Trophoblast cell (in vitro differentiated cells and primary cell): ENCODE data around the gene MXRA7.

Experiments
- DNase-seq, 2 donors: peaks; one replicate each; pipeline ENCODE4 v3.0.0-alpha.2; 2016
- H2AFZ ChIP-seq: 2 replicates; pipeline ENCODE4 v1.6.1; 2013; ENCODE audit warnings: low read length, moderate library complexity, mild to moderate bottlenecking; ENCODE audit not compliant: insufficient read depth, poor library complexity
- H2AK5ac ChIP-seq: 2 replicates; pipeline ENCODE4 v1.6.1; 2013; ENCODE audit warnings: mild to moderate bottlenecking, low read length
- H2BK120ac ChIP-seq: 2 replicates; pipeline ENCODE4 v1.6.1; 2013; ENCODE audit warnings: low read length, mild to moderate bottlenecking, moderate library complexity; ENCODE audit not compliant: insufficient read depth, poor library complexity
- H2BK12ac ChIP-seq: 2 replicates; pipeline ENCODE4 v1.6.1; 2013; ENCODE audit warnings: mild to moderate bottlenecking, low read length, moderate library complexity
- H2BK5ac ChIP-seq: 2 replicates; pipeline ENCODE4 v1.6.1; 2013; ENCODE audit warnings: low read length, low read depth, moderate library complexity, mild to moderate bottlenecking; ENCODE audit not compliant: poor library complexity
- H3K14ac ChIP-seq: 2 replicates; pipeline ENCODE4 v1.6.1; 2013; ENCODE audit warnings: mild to moderate bottlenecking, low read length
- H3K18ac ChIP-seq: 2 replicates; pipeline ENCODE4 v1.6.1; 2013; ENCODE audit warnings: mild to moderate bottlenecking, low read length
- H3K23ac ChIP-seq: 2 replicates; pipeline ENCODE4 v1.6.1; 2013; ENCODE audit warnings: low read length
- H3K27ac ChIP-seq: 2 replicates; pipeline ENCODE4 v1.5.1; 2013; ENCODE audit warnings: low read depth, mild to moderate bottlenecking, inconsistent platforms, low read length, moderate library complexity
- H3K27me3 ChIP-seq: 2 replicates; pipeline ENCODE4 v1.6.1; 2013; ENCODE audit warnings: inconsistent platforms, mild to moderate bottlenecking, low read length, moderate library complexity; ENCODE audit not compliant: insufficient read depth
- H3K36me3 ChIP-seq, 2 experiments: 1 replicate in 1 of 2; 2 replicates in 1 of 2; pipeline ENCODE4 v1.6.1; 2013; ENCODE audit warnings: low read length in 2 of 2, mild to moderate bottlenecking in 2 of 2, moderate library complexity in 1 of 2; ENCODE audit not compliant: insufficient read depth in 2 of 2, control insufficient read depth in 1 of 2
- H3K4ac ChIP-seq: 2 replicates; pipeline ENCODE4 v1.6.1; 2013; ENCODE audit warnings: low read depth, mild to moderate bottlenecking, low read length, moderate library complexity
- H3K4me1 ChIP-seq, 2 experiments: 1 replicate in 1 of 2; 2 replicates in 1 of 2; pipeline ENCODE4 v1.6.1; 2013; ENCODE audit warnings: low read length in 2 of 2, mild to moderate bottlenecking in 2 of 2, moderate library complexity in 1 of 2; ENCODE audit not compliant: insufficient read depth in 2 of 2, control insufficient read depth in 1 of 2
- H3K4me2 ChIP-seq: 2 replicates; pipeline ENCODE4 v1.6.1; 2013; ENCODE audit warnings: inconsistent platforms, mild to moderate bottlenecking, low read length, moderate library complexity
- H3K4me3 ChIP-seq: 2 replicates; pipeline ENCODE4 v1.5.1; 2013; ENCODE audit warnings: mild to moderate bottlenecking, low read depth, low read length, inconsistent platforms
- H3K79me1 ChIP-seq: one replicate; pipeline ENCODE4 v1.6.1; 2013; ENCODE audit warnings: low read length
- H3K79me2 ChIP-seq: 2 replicates; pipeline ENCODE4 v1.6.1; 2013; ENCODE audit warnings: low read length, mild to moderate bottlenecking; ENCODE audit not compliant: control insufficient read depth, insufficient read depth, poor library complexity
- H3K9ac ChIP-seq: 2 replicates; pipeline ENCODE4 v1.6.1; 2013; ENCODE audit warnings: mild to moderate bottlenecking, low read length
- H3K9me3 ChIP-seq: 2 replicates; pipeline ENCODE4 v1.6.1; 2013; ENCODE audit warnings: low read depth, mild to moderate bottlenecking, control low read depth, inconsistent platforms, low read length; ENCODE audit not compliant: insufficient read depth
- H4K12ac ChIP-seq: 2 replicates; pipeline ENCODE4 v1.6.1; 2013; ENCODE audit warnings: low read depth, mild to moderate bottlenecking, low read length, moderate library complexity
- H4K8ac ChIP-seq: 2 replicates; pipeline ENCODE4 v1.6.1; 2013; ENCODE audit warnings: low read depth, mild to moderate bottlenecking, low read length, moderate library complexity
- H4K91ac ChIP-seq: one replicate; pipeline ENCODE4 v1.6.1; 2013; ENCODE audit warnings: low read depth, mild to moderate bottlenecking, low read length, moderate library complexity
- WGBS: extraction: QIAGEN DNeasy Blood & Tissue Kit; methylation state at CpG from one replicate; pipeline ENCODE4 v1.1.7; 2013; ENCODE audit warnings: missing lambda C conversion rate; ENCODE audit not compliant: insufficient read length, insufficient coverage; ENCODE audit errors: extremely low coverage; 5-methylcytosine and 5-hydroxymethylcytosine counted together

MXRA7 gene

GRCh38 chr17:76702941-76703637 lies 7.7 kb downstream of the MXRA7 start:
- H3K18ac ChIP-seq, result no peak overlapping the region
- no peak overlapping the region for H3K27ac ChIP-seq
- H2AFZ ChIP-seq, result no peak overlapping the region
- H4K8ac ChIP-seq, result no peak overlapping the region
- H2AK5ac ChIP-seq, result no peak overlapping the region
- H3K14ac ChIP-seq, result no peak overlapping the region
- H2BK120ac ChIP-seq, result no peak overlapping the region
- peaks cover 14 to 16% of the 10 kb centered on the region in 2 experiments for H3K4me1 ChIP-seq
- H3K4ac ChIP-seq, result no peak overlapping the region
- no peaks in the 10 kb centered on the region for H3K27me3 ChIP-seq
- H3K4me2 ChIP-seq, result no peak overlapping the region
- no CpG with 5 or more reads among the region's 10 CpGs for WGBS
- no peak overlapping the region for H3K4me3 ChIP-seq
- no peak overlapping the region for H3K9ac ChIP-seq
- no peaks in the 10 kb centered on the region for H3K36me3 ChIP-seq
- H2BK12ac ChIP-seq, result no peak overlapping the region
- H3K79me1 ChIP-seq, result no peaks in the 10 kb centered on the region
- H4K12ac ChIP-seq, result no peak overlapping the region
- no peak overlapping the region for H4K91ac ChIP-seq
- H2BK5ac ChIP-seq, result no peak overlapping the region
- H3K9me3 ChIP-seq, result no peaks in the 10 kb centered on the region
- DNase-seq, result no peak
- no peak overlapping the region for H3K23ac ChIP-seq
- H3K79me2 ChIP-seq, result no peaks in the 10 kb centered on the region

GRCh38 chr17:76702076-76702475 lies 8.7 kb downstream of the MXRA7 start:
- Histone ChIP-seq H3K4me1 (peaks cover 12 to 14% of the 10 kb centered on the region in 2 experiments), H2BK120ac (no peak overlapping the region), H4K8ac (no peak overlapping the region), H3K27ac (no peak overlapping the region), H3K27me3 (no peaks in the 10 kb centered on the region), H3K79me1 (no peaks in the 10 kb centered on the region), H3K9ac (no peak overlapping the region), H3K79me2 (no peaks in the 10 kb centered on the region), H3K4ac (no peak overlapping the region), H3K36me3 (no peaks in the 10 kb centered on the region), H3K4me2 (no peak overlapping the region), H2BK5ac (no peak overlapping the region), H4K91ac (no peak overlapping the region), H2AK5ac (no peak overlapping the region), H4K12ac (no peak overlapping the region), H3K9me3 (no peaks in the 10 kb centered on the region), H3K4me3 (no peak overlapping the region), H3K18ac (no peak overlapping the region), H2AFZ (no peak overlapping the region), H3K14ac (no peak overlapping the region), H3K23ac (no peak overlapping the region), H2BK12ac (no peak overlapping the region)
- no CpG with 5 or more reads among the region's 2 CpGs for whole genome bisulfite sequencing
- no peak for DNase-seq

GRCh38 chr17:76701471-76701967 lies 9.2 kb downstream of the MXRA7 start:
- Histone ChIP-seq H3K14ac (no peak overlapping the region), H3K27ac (no peak overlapping the region), H3K18ac (no peak overlapping the region), H3K4me1 (peaks cover 12 to 14% of the 10 kb centered on the region in 2 experiments), H2BK5ac (no peak overlapping the region), H3K79me2 (no peaks in the 10 kb centered on the region), H2BK12ac (no peak overlapping the region), H3K9me3 (no peaks in the 10 kb centered on the region), H3K79me1 (no peaks in the 10 kb centered on the region), H3K4me2 (peak overlapping the region; percentile 42), H3K9ac (no peak overlapping the region), H2AK5ac (no peak overlapping the region), H4K12ac (no peak overlapping the region), H3K23ac (no peak overlapping the region), H3K4me3 (no peak overlapping the region), H4K91ac (no peak overlapping the region), H2AFZ (no peak overlapping the region), H3K27me3 (no peaks in the 10 kb centered on the region), H3K36me3 (peaks cover 0 to 2% of the 10 kb centered on the region in 2 experiments), H4K8ac (no peak overlapping the region), H2BK120ac (no peak overlapping the region), H3K4ac (no peak overlapping the region)
- no CpG with 5 or more reads among the region's 11 CpGs for WGBS
- DNase-seq, result peak in 1 of 2 donors; percentile 80

- Histone ChIP-seq H3K27me3 (no peaks in the 10 kb centered on the region), H2AK5ac (no peak overlapping the region), H3K18ac (peak overlapping the region; percentile 9), H2AFZ (no peak overlapping the region), H3K4me2 (peak overlapping the region; percentile 42), H3K79me1 (no peaks in the 10 kb centered on the region), H2BK12ac (no peak overlapping the region), H3K14ac (no peak overlapping the region), H3K4ac (no peak overlapping the region), H3K23ac (no peak overlapping the region), H3K36me3 (peaks cover 0 to 2% of the 10 kb centered on the region in 2 experiments), H4K8ac (no peak overlapping the region), H4K91ac (no peak overlapping the region), H3K79me2 (no peaks in the 10 kb centered on the region), H2BK5ac (no peak overlapping the region), H3K9ac (no peak overlapping the region), H3K9me3 (no peaks in the 10 kb centered on the region), H2BK120ac (no peak overlapping the region), H4K12ac (no peak overlapping the region), H3K27ac (no peak overlapping the region), H3K4me1 (peaks cover 12 to 14% of the 10 kb centered on the region in 2 experiments), H3K4me3 (no peak overlapping the region)
- no CpG with 5 or more reads among the region's 33 CpGs for WGBS
- peak; percentile 95 to 97 for DNase-seq
Measured at GRCh38 chr17:76700617-76701470, 9.9 kb downstream of the MXRA7 start.
